Mammary epithelial cell (primary cell): ENCODE results near the gene LTBP3.

ENCODE experiments used
- CTCF ChIP-seq, 2 donors: IDR thresholded peaks in 1 of 2; conservative IDR thresholded peaks in 1 of 2; 2 replicates each; pipeline ENCODE4 v1.5.1; 2011 to 2012; ENCODE audit warnings: inconsistent platforms in 2 of 2, low read length in 2 of 2, mild to moderate bottlenecking in 2 of 2, control low read depth in 1 of 2, low read depth in 1 of 2; ENCODE audit not compliant: insufficient read depth in 1 of 2; ENCODE audit errors: extremely low read depth in 1 of 2
- EZH2 ChIP-seq: IDR thresholded peaks from 2 replicates; pipeline ENCODE4 v1.6.1; 2012; ENCODE audit warnings: low read length, inconsistent platforms, borderline replicate concordance

GRCh38 chr11:65595131-65595530, 37.0 kb upstream of the LTBP3 start:
- TF ChIP-seq CTCF (conservative IDR thresholded peaks at IDR 0.05 in 1 of 2, IDR thresholded peaks at IDR 0.05 in 1 of 2; ENCODE audit: extremely low read depth in 1 of 2, insufficient read depth in 1 of 2, low read depth in 1 of 2, low read length in 2 of 2), result no peak
- no peak for TF ChIP-seq EZH2
